ENCODE results near the gene SHBG.
"Not testable (repeated sequence)": the region's sequence is repeated elsewhere in the genome, so short reads cannot be mapped to it uniquely, and the experiment has no call there.

Gene SHBG

DNA sequence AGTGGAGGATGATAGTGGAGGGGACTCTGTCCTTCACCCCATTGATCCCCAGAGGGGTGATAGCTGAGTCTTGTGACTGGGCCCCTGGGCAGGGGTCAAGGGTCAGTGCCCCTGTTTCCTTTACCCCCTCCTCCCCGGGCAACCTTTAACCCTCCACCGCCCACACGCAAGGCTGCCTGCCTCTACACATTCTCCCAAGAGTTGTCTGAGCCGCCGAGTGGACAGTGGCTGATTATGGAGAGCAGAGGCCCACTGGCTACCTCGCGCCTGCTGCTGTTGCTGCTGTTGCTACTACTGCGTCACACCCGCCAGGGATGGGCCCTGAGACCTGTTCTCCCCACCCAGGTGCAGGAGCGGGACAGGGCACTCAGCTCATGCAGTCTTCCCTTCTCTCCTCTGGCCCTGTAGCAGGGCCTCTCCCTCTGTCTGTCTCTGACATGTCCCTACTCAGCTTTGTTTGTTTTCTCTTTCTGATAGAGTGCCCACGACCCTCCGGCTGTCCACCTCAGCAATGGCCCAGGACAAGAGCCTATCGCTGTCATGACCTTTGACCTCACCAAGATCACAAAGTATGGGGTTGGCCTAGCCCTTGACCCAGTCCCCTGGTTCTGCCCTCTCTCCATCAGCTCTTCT is at the start of gene SHBG:
Gene SHBG, plus strand, starts transcription at position 197 of the 633 bp plus-strand sequence. Its CDS starts 38 bp downstream, at position 235.
- no peak for DNase-seq (ENCODE audit: low read depth)

DNA sequence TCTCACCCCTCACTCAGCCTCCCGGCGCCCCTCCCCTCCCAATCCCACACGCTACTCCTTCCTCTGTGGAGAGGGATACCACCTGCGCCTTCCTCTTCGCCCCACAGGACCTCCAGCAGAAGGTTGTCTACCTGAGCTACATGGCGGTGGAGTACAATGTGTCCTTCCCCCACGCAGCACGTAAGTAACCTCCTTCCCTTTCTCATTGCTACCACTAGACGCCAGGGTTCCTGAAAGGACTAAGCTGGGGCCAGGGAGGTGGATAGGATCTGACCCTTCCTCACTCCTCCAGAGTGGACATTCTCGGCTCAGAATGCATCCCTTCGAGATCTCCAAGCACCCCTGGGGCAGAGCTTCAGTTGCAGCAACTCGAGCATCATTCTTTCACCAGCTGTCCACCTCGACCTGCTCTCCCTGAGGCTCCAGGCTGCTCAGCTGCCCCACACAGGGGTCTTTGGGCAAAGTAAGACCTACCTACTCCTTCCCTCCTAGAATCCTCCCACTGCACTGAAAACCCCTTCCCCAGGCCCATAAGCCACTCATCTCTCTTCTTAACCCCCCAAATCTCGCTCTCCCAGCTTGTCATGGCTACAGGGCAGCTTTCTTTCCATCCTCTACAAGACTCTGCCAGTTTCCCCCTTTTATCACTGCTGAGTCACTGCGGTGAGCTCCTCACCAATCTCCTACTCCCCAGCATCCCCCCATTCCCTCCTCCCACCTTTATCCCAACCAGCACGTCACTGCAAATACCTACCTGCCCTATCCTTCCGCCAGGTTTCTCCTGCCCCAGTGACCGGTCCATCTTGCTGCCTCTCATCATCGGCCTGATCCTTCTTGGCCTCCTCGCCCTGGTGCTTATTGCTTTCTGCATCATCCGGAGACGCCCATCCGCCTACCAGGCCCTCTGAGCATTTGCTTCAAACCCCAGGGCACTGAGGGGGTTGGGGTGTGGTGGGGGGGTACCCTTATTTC is 49.0 kb upstream of the SHBG start:
- DNase-seq (ENCODE audit: low read depth), result no peak

DNA sequence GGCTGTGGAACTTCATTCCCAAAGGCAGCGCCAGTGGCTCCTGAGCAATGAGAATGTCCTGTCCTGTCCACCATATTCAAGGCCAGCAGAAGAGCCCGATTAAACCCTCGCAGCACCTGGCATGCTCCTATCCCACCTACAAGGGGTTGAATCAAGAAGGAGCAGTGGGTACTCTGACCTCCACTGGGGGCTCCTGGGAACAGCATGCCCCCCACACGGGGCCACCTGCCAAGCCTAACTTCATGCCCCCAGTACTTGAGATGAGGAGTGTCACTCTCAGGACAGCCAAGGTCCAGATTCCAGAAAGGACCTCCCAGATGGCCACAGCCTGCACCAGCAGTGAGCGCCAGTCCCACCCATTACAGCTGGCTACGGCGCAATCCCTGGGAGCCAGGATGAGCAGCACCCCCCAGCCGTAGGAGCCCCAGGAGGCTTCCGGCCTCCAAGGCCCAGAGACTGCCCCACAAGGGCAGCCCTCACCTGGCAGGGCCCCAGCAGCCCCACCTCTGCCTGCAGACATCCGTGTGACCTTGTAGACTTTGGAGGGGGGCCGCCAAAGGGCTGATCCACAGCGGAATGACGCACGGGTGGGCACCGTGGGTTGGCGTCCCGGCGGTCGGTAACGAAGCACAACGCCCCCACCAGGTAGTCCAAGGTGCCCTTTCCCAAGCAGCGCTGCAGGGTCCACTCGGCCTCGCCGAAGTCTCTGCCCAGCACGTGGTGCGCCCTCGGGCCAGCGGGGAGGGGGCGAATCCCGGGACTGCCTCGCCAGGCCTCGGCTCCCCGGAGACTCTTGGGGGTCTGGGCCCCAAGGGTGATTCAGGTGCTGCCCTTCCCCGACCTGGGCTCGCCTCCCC is 47.3 kb upstream of the SHBG start:
- DNase-seq (ENCODE audit: low read depth), result no peak

- peak; percentile 91 for DNase-seq (ENCODE audit: low read depth)
These were observed 46.5 kb upstream of the SHBG start, which contains the start of gene MPDU1 for GRCh38 chr17:7583253-7584109. MPDU1 (plus strand) TSS chr17:7583852; CDS start chr17:7583863, 11 bp downstream.

- no peak for DNase-seq (ENCODE audit: low read depth)
These were observed 43.1 kb upstream of the SHBG start for GRCh38 chr17:7586673-7587419.

DNA sequence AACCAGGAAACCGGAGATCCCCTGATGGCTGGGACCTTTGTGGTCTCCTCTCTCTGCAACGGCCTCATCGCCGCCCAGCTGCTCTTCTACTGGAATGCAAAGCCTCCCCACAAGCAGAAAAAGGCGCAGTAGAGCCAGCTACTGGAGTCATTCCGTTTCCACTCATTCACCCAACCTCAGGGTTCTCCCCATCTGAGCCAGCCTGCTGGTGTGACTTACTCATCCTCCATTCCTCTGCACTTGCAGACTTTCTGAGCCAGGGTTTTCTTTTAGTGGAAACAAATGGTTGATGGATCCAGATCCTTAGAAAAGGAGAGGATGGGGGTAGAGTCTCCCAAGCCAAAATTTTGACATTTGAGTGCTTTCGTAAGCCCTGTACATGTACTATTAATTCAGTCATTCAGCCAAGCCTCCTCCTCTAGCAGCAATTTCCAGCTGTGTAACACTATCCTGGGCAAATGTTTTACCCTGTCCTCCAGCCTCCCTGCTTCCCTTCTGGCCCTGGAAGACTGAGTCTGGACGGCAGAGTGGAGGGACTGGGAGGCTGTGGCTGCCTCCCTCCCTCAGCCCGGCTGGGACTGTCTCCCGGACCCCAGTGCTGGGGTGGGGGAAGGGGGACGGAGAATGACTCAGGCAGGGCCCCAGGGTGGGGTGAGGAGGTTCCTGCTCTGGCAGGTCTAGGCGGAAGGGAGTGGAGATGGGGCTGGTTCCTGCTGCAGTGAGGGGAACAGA is 42.3 kb upstream of the SHBG start:
- DNase-seq (ENCODE audit: low read depth), result peak; percentile 87

DNA sequence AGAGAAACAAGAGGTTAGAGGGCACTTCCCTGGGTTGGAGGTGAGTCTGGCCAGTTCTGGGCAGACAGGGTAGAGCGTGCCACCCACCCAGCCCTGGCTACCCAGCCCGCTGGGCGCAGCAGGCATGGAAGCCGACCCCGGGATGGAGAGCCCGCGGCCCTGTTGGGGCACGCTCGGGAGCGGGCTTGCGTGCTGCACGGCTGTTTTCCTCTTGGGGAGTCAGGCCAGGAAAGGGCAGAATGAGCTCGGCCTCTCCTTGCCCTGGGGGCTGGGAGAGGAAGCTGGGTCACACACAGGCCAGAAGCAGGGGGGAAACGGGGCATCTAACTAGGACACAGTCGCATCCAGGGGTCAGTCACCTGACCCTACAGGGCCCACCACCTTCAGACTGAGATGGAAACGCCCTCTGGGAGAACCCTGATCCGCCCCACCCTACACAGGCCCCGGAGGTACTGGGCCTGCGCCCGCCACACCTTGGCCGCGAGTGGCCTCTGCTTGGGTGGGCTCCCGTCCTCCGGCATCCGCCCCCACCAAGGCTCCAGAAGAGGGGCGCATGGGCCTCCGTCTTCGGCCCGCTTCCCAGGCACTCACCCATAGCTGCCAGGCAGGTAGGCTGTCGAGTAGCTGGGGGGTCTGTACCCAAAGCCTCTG is 41.3 kb upstream of the SHBG start:
- DNase-seq (ENCODE audit: low read depth), result no peak

DNA sequence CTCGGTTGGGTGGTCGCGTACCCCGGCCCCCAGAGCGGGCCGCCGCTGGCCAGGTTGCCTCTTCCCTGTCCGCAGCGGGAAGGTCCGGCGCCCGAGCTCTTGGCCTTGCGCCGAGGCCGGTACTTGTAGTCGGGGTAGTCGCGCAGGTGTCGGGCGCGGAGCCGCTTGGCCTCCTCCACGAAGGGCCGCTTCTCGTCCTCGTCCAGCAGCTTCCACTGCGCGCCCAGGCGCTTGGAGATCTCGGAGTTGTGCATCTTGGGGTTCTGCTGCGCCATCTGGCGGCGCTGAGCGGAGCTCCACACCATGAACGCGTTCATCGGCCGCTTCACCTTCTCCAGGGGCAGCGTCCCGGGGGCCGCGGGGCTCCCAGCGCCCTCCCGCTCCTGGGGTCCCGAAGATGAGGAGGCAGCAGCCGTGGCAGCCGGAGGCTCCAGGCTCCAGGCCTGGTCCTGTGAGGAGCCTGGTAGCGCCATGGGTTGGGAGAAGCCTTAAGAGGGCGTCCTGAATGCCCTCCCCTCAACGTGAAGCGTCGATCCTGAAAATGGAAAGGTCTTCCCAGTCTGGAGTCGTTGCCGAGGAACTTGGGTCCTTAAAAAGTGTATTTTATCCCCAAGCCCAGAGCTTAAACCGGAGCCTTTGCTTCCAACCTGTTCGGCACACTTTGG is 40.6 kb upstream of the SHBG start:
- DNase-seq (ENCODE audit: low read depth), result peak; percentile 60

DNA sequence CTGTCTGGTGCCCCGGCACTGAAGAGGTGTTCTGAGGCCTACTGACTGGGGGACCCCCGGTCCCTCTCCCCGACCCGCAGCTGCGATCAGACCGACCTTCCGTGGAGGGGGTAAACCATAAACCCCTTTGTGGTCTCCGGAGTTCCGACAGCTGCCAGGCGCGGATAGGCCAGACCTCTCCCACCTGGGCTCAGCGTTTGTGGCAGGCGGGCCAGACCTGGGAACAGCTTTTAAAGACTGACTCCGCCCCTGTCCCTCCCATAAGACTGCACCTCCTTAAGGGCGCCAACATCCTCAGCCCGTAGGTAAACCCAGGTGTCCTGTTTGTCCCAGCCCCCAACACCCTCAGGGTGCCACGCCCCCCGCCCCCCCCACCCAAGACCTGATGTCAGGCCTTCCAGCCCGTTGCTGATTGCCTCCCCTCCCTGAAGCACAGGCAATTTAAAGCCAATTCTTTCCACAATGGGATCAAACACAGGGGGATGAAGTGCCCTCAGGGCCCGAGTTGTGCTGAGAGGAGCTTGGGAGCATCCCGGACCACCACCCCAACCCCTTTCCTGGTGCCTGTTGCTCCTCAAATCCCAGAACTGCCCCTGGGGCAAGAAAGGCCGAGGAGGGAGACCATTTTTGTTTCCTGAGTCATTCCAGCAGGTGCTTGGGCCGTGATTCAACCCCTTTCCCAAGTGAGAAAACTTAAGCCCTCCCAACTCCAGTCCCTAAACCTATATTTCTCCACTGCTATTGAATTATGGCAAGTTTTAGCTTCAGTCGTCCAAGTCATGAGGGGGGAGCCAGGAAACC is 39.8 kb upstream of the SHBG start, which contains the start of gene SOX15:
Gene SOX15, minus strand, starts transcription at position 204 of the 801 bp plus-strand sequence. CDS start 418 bp downstream, outside the sequence.
- DNase-seq (ENCODE audit: low read depth), result no peak

GRCh38 chr17:7590743-7591142 is 39.2 kb upstream of the SHBG start:
- no peak for DNase-seq (ENCODE audit: low read depth)

DNA sequence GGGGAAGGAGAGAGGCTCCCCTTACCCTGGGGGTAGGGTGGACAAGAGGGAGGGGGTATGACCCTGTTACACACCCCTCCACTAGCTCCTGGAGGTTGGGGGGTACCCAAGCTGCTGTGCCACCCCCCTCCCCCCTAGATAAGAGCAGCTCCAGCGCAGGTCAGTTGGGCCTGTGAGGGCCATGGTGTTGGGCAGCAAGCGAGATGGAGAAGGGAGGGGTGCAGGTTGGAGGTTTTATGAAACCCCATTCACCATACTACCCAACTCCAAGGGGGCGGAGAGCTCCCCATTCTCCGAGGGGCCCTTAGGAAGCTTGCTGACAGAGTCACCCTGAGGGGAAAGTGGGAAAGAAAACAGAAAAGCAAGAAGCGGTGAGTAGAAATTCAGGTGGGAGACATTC is 38.3 kb upstream of the SHBG start:
- no peak for DNase-seq (ENCODE audit: low read depth)

- no peak for DNase-seq (ENCODE audit: low read depth)
These were observed 37.4 kb upstream of the SHBG start for GRCh38 chr17:7592422-7593021.

DNA sequence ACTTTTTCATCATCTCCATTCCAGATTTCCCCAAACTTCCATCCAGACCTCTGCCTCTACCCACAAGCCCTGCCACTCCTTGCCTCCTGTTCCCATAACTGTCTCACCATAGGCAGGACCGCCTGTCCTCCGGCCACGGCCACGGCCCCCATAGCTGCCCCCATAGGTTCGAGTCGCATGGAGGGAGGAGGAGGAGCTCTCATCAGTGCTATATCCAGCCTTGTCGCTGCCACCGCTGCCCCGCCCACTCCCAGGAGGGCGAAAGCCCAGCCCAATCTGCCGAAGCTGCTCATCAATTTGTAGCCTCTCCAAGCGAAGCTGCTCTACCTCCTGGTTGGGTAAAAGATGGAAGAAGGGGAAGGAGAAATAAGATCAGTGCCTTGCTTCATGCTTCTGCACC is 36.6 kb upstream of the SHBG start:
- no peak for DNase-seq (ENCODE audit: low read depth)

- not testable (repeated sequence) for DNase-seq (ENCODE audit: low read depth)
These were observed 32.4 kb upstream of the SHBG start for GRCh38 chr17:7597561-7597960.

DNA sequence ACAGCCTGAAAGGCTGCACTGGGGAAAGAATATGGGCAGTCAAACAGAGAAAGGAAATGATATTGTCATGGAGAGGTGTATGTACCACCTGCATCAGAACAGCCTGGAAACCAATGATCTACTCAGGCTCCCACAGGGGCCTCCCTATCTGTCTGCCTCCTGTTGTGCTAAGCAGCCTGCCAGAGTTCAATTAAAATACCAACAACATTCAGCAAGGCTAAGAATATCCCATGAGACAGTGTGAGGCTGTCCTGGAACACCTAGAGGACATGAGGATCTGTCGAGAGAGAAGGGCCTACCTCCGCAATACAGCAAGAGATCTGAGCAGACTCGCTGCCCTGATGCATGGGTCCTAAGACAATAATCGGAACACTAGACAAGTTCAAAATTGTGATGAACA is 23.7 kb upstream of the SHBG start:
- DNase-seq (ENCODE audit: low read depth), result no peak

DNA sequence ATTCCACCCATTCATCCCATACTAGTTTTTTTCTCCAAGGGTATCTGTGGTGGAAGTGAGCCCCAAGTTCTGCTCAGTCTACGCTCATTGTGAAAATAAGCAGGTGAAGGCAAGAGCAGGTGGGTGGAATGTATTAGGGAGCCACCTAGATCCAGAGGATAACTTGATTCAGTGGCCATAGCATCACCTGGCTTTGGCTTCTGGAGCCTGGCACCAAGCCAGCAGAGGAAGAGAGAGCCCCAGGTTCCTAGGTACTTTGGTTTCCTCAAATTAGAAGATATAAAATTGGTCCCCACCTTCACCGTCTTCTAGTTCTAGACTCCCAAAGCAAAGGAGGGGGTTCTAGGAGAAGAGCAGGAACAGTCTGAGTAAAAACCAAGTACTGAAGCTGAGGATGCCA is 19.3 kb upstream of the SHBG start:
- no peak for DNase-seq (ENCODE audit: low read depth)

DNA sequence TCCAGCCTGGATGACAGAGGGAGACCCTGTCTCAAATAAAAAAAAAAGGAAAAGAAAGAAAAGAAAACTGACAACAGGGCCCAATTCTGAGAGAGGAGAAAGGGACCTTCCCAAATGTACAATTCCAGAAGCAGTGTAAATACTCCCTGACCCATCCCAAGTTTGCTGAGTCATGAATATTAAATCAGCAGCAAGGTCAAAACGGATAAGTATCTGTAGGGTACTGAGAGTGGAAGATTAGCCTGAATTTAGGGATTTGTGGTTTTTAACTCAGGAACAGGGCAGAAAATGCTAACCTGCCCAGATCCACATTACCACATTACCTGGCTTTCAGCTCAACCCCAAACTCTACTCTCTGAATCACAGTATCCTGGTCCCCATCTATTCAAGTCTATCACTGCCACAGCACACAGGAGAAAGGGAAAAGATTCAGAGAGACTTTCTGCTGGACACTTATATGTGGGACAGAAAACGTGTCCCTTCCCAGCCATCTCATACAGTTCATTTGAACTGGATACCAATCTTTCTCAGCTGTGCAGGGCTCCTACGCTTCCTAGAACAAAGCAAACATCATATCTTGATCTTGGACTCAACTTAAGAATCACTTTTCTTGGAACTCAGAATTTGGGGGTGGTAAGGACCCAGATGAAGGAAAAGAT is 18.2 kb upstream of the SHBG start:
- no peak for DNase-seq (ENCODE audit: low read depth)
